DND-41 (cell line): ENCODE results near the gene SMPD3.

Source experiments
- ATAC-seq: fragments of 200-7000 bp; cut with Tn5 transposase; 3 replicates; pipeline ENCODE4 v1.9.1; 2021; ENCODE audit warnings: low read depth; ENCODE audit not compliant: insufficient read depth
- DNase-seq: peaks from one replicate; pipeline ENCODE4 v3.0.0-alpha.2; 2020
- H2AFZ ChIP-seq: 2 replicates; pipeline ENCODE4 v1.6.0; 2012; ENCODE audit warnings: low read depth, low read length
- H3K27ac ChIP-seq: 2 replicates; pipeline ENCODE4 v1.5.1; 2012; ENCODE audit warnings: low read length, inconsistent platforms
- H3K27me3 ChIP-seq: fragments of 200-600 bp; sonication (generic); 2 replicates; pipeline ENCODE4 v1.6.0; 2012; ENCODE audit warnings: low read length, mild to moderate bottlenecking, inconsistent platforms; ENCODE audit not compliant: insufficient read depth, poor library complexity
- H3K36me3 ChIP-seq: 2 replicates; pipeline ENCODE4 v1.5.1; 2012; ENCODE audit warnings: low read length, inconsistent platforms; ENCODE audit not compliant: insufficient read depth
- H3K4me1 ChIP-seq: 2 replicates; pipeline ENCODE4 v1.5.1; 2012; ENCODE audit warnings: mild to moderate bottlenecking, low read length; ENCODE audit not compliant: insufficient read depth
- H3K4me2 ChIP-seq: 2 replicates; pipeline ENCODE4 v1.6.0; 2012; ENCODE audit warnings: mild to moderate bottlenecking, moderate library complexity, low read length, inconsistent platforms; ENCODE audit not compliant: insufficient read depth
- H3K4me3 ChIP-seq, 2 experiments: fragments of 200-600 bp in 1 of 2; shearing (Covaris generic) in 1 of 2; 2 replicates each; pipeline ENCODE4 v1.5.1; 2012 to 2016; ENCODE audit warnings: inconsistent platforms in 2 of 2, low read length in 2 of 2, mild to moderate bottlenecking in 2 of 2, low read depth in 1 of 2, moderate library complexity in 1 of 2
- H3K79me2 ChIP-seq: 2 replicates; pipeline ENCODE4 v1.6.0; 2012; ENCODE audit warnings: low read length, inconsistent platforms; ENCODE audit not compliant: insufficient read depth
- H3K9ac ChIP-seq: 2 replicates; pipeline ENCODE4 v1.6.0; 2012; ENCODE audit warnings: low read depth, mild to moderate bottlenecking, inconsistent platforms, low read length, moderate library complexity
- H3K9me3 ChIP-seq: 2 replicates; pipeline ENCODE4 v1.5.1; 2012; ENCODE audit warnings: low read length, moderate library complexity, mild to moderate bottlenecking, inconsistent platforms; ENCODE audit not compliant: insufficient read depth, severe bottlenecking
- H4K20me1 ChIP-seq: 2 replicates; pipeline ENCODE4 v1.6.0; 2012; ENCODE audit warnings: low read length; ENCODE audit not compliant: insufficient read depth
- EZH2 ChIP-seq: IDR thresholded peaks from 3 replicates; pipeline ENCODE4 v1.6.1; 2012; ENCODE audit warnings: borderline replicate concordance, low read depth, mild to moderate bottlenecking, moderate library complexity, low read length, inconsistent platforms; ENCODE audit not compliant: severe bottlenecking
- TF ChIP-seq, protein P1 (sequence below): IDR thresholded peaks from 2 replicates; pipeline ENCODE4 v1.5.1; 2012; ENCODE audit warnings: borderline replicate concordance, low read length, moderate library complexity, mild to moderate bottlenecking; ENCODE audit not compliant: poor library complexity, severe bottlenecking; ENCODE audit errors: extremely low read depth

SMPD3 gene

DNA sequence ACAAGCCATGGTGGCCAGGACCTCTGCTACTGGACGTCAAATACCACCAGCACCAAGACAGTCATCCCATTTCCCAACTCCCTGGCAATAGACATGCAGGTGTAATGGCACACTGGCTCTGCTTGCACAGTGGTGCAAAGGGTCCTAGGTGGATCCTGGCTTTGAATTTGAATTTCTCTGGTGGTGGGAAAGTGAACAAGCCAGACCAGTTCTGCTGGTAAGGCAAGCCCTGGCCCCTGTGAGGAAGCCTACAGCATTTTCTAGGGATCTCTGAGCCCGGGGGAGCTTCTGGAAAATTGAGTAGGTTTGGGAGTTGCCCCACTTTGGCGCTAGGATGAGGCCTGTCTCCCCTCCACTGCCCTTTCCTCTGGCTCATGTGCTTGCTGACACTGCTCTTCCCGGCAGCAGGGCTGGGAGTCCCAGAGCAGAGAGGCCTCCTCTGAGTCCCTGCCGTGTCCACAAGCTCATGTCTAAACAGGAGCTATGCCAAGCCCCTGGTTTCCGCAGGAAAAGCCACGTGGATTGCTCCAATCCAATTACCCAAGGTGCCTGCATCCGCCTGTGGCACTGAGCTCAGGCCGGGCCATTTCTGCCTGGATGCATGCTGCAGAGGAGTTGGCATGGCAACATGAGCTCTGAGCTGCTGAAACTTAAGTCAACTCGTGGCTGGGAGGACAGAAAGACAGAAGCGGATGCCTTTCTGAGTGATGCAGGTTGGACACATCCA is 70.5 kb downstream of the SMPD3 start:
- Histone ChIP-seq H3K27me3 (no peaks in the 10 kb centered on the region), H3K4me2 (peak overlapping the region; percentile 63), H3K36me3 (no peaks in the 10 kb centered on the region), H3K9me3 (no peaks in the 10 kb centered on the region), H3K4me1 (peaks cover 94% of the 10 kb centered on the region), H3K27ac (peak overlapping the region; percentile 98), H4K20me1 (no peaks in the 10 kb centered on the region), H2AFZ (no peak overlapping the region), H3K79me2 (peaks cover 57% of the 10 kb centered on the region), H3K4me3 (peak overlapping the region in 1 of 2 experiments; percentile 23; a peak in 1 of 4 replicates), H3K9ac (peak overlapping the region; percentile 62)
- ATAC-seq (no peak), DNase-seq (peak; percentile 34)
- TF ChIP-seq, protein P1, sequence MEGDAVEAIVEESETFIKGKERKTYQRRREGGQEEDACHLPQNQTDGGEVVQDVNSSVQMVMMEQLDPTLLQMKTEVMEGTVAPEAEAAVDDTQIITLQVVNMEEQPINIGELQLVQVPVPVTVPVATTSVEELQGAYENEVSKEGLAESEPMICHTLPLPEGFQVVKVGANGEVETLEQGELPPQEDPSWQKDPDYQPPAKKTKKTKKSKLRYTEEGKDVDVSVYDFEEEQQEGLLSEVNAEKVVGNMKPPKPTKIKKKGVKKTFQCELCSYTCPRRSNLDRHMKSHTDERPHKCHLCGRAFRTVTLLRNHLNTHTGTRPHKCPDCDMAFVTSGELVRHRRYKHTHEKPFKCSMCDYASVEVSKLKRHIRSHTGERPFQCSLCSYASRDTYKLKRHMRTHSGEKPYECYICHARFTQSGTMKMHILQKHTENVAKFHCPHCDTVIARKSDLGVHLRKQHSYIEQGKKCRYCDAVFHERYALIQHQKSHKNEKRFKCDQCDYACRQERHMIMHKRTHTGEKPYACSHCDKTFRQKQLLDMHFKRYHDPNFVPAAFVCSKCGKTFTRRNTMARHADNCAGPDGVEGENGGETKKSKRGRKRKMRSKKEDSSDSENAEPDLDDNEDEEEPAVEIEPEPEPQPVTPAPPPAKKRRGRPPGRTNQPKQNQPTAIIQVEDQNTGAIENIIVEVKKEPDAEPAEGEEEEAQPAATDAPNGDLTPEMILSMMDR, result no peak
- no peak for TF ChIP-seq EZH2

DNA sequence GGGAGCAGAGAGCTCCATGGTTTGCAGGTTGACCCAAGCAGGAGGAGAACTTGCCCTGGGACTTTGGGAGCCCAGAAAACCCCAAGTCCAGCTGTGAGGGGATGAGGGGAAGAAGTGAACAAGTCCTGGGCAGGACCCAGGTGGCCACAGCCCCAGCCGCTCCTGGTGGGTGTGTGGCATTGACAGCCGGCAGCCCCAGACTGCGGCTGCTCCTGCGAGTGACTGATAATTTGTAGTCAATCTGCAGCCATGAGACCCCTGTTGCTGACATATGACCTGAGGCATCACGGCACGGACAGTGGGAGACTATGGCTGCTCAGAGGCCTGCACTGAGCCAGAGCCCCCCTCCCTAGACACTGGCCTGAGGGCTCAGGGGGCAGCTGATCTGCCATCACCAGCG is 71.1 kb downstream of the SMPD3 start:
- Histone ChIP-seq H3K27me3 (no peaks in the 10 kb centered on the region), H3K4me1 (peaks cover 94% of the 10 kb centered on the region), H3K4me2 (peak overlapping the region; percentile 63), H3K9ac (peak overlapping the region; percentile 62), H2AFZ (no peak overlapping the region), H3K4me3 (peak overlapping the region in 1 of 2 experiments; percentile 23; a peak in 1 of 4 replicates), H3K36me3 (no peaks in the 10 kb centered on the region), H3K27ac (peak overlapping the region; percentile 98), H3K9me3 (no peaks in the 10 kb centered on the region), H3K79me2 (peaks cover 59% of the 10 kb centered on the region), H4K20me1 (no peaks in the 10 kb centered on the region)
- ATAC-seq (no peak), DNase-seq (no peak)
- TF ChIP-seq, protein P1, result no peak
- no peak for TF ChIP-seq EZH2

GRCh38 chr16:68376590-68376989 is 71.7 kb downstream of the SMPD3 start:
- Histone ChIP-seq H3K9me3 (no peaks in the 10 kb centered on the region), H3K4me3 (no peak overlapping the region), H3K36me3 (no peaks in the 10 kb centered on the region), H3K27ac (peak overlapping the region; percentile 98), H4K20me1 (no peaks in the 10 kb centered on the region), H3K4me1 (peaks cover 94% of the 10 kb centered on the region), H3K9ac (peak overlapping the region; percentile 62), H3K27me3 (no peaks in the 10 kb centered on the region), H3K4me2 (peak overlapping the region; percentile 63), H2AFZ (no peak overlapping the region), H3K79me2 (peaks cover 59% of the 10 kb centered on the region)
- ATAC-seq (no peak), DNase-seq (no peak)
- TF ChIP-seq, protein P1, result no peak
- no peak for TF ChIP-seq EZH2
